HFF-Myc (cell line): Measurements from ENCODE around the gene TBC1D22A.

ENCODE experiments used
- DNase-seq: peaks from one replicate; pipeline ENCODE4 v3.0.0-alpha.2; 2011; ENCODE audit warnings: low read depth; ENCODE audit errors: extremely low read depth
- H3K4me3 ChIP-seq: replicated peaks from 2 replicates; pipeline ENCODE4 v1.5.1; 2011; ENCODE audit warnings: low read depth, mild to moderate bottlenecking, control low read depth, low read length
- TF ChIP-seq, protein P1 (sequence below): IDR thresholded peaks from 2 replicates; pipeline ENCODE4 v1.5.1; 2012; ENCODE audit warnings: mild to moderate bottlenecking, low read depth, low read length, control low read depth; ENCODE audit errors: missing control alignments

The TBC1D22A gene

GRCh38 chr22:47153854-47154525, 391.5 kb downstream of the TBC1D22A start:
- DNase-seq = no peak
- TF ChIP-seq, protein P1, sequence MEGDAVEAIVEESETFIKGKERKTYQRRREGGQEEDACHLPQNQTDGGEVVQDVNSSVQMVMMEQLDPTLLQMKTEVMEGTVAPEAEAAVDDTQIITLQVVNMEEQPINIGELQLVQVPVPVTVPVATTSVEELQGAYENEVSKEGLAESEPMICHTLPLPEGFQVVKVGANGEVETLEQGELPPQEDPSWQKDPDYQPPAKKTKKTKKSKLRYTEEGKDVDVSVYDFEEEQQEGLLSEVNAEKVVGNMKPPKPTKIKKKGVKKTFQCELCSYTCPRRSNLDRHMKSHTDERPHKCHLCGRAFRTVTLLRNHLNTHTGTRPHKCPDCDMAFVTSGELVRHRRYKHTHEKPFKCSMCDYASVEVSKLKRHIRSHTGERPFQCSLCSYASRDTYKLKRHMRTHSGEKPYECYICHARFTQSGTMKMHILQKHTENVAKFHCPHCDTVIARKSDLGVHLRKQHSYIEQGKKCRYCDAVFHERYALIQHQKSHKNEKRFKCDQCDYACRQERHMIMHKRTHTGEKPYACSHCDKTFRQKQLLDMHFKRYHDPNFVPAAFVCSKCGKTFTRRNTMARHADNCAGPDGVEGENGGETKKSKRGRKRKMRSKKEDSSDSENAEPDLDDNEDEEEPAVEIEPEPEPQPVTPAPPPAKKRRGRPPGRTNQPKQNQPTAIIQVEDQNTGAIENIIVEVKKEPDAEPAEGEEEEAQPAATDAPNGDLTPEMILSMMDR = no peak
- no peak overlapping the region for H3K4me3 ChIP-seq

GRCh38 chr22:47154621-47155081, 392.2 kb downstream of the TBC1D22A start:
- H3K4me3 ChIP-seq = 0 out of 2 replicates have a peak overlapping the region, but pooled peaks have one; percentile 7
- DNase-seq = no peak
- TF ChIP-seq, protein P1 = no peak

DNA sequence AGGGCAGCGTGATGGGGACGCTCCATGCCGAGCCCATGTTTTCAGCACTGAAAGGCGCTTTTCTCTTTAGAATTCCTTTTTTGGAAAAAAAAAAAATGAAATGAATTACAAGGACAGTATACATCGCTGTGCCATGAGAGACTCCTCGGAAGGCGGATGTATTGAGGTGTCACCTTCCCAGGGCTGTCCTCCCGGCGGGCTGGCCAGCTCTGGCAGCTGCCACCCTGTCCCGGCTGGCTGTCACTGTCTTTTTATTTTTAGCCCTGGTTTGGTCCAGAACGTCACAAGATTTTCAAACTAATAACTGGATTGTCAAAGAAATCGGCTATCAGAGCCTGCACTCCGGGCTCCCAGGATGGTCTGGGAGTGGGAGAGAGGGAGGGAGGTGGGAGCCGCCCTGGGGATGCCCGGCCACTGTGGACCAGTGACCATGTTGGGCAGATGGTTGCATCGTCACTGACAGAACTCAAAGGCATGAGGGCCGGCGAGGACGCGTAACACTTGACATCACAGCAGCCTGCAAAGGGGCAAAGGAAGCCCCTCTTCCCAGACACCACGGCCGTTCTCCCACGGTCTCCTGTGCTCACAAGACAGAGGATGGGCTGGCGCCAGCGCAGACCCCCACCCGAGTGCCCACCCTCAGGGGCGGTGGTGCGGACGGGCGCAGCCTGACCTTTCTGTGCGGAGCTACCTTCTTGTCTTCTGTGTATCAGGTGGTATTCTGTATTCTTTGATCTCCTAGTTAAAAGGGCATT, 392.9 kb downstream of the TBC1D22A start:
- H3K4me3 ChIP-seq = no peak overlapping the region
- no peak for DNase-seq
- TF ChIP-seq, protein P1 = no peak

DNA sequence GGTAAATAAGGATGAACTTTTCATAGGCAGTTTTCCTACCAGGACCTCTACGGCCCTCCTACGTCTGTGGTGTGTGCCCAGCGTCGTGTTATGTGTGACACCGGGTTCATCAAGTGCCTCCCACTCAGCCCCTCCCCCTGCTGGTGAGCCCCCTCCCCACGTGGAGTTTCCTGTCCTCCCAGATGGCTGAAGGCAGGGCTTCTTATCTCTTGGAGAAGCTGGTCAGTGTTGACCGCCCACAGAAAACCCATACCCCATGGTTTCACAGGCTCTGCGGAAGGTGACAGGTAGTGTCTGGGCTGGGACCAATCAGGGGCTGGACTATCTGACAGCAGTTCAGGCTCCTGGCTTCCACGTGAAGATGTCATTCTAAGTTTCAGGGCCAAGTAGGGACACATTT, 393.5 kb downstream of the TBC1D22A start:
- DNase-seq = no peak
- TF ChIP-seq, protein P1 = no peak
- H3K4me3 ChIP-seq = no peak overlapping the region

GRCh38 chr22:47156352-47157092, 394.1 kb downstream of the TBC1D22A start:
- TF ChIP-seq, protein P1 = no peak
- H3K4me3 ChIP-seq = no peak overlapping the region
- no peak for DNase-seq

DNA sequence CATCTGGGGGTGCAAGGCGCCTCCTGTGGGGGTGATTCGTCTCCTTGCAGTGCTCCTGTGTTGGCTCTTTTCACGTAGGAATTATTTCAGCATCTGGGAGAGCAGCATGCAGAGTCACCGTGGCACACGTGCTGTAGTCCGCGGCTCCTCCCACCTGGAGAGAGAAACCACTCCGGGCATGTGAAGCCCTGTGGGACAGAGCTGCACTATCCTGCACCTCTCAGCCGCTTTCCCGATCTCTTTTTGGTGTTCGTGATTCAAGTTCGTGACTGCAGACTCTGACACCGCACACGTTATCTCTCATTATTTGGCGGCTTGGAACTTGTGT, 394.6 kb downstream of the TBC1D22A start:
- no peak for DNase-seq
- TF ChIP-seq, protein P1 = no peak
- H3K4me3 ChIP-seq = no peak overlapping the region
